Ishikawa (cell line): ENCODE results near the gene ADAMTS13.

Experiments
- CEBPB ChIP-seq: IDR thresholded peaks from 2 replicates; pipeline ENCODE4 v1.6.1; 2012
- CREB1 ChIP-seq: IDR thresholded peaks from 2 replicates; pipeline ENCODE4 v1.6.1; 2012; ENCODE audit warnings: low read depth
- EP300 ChIP-seq: IDR thresholded peaks from 2 replicates; pipeline ENCODE4 v1.6.1; 2012; ENCODE audit warnings: borderline replicate concordance
- FOXM1 ChIP-seq: IDR thresholded peaks from 2 replicates; pipeline ENCODE4 v1.6.1; 2012; ENCODE audit warnings: low read depth, borderline replicate concordance
- MAX ChIP-seq: IDR thresholded peaks from 2 replicates; pipeline ENCODE4 v1.6.1; 2012
- RAD21 ChIP-seq: IDR thresholded peaks from 2 replicates; pipeline ENCODE4 v1.6.1; 2012; ENCODE audit warnings: low read depth
- REST ChIP-seq: IDR thresholded peaks from 2 replicates; pipeline ENCODE4 v1.6.1; 2012; ENCODE audit warnings: low read depth, mild to moderate bottlenecking
- TAF1 ChIP-seq: IDR thresholded peaks from 2 replicates; pipeline ENCODE4 v1.6.1; 2012; ENCODE audit warnings: low read depth, mild to moderate bottlenecking
- TCF12 ChIP-seq: IDR thresholded peaks from 2 replicates; pipeline ENCODE4 v1.6.1; 2012; ENCODE audit warnings: low read depth
- TEAD4 ChIP-seq: IDR thresholded peaks from 2 replicates; pipeline ENCODE4 v1.6.1; 2012
- USF1 ChIP-seq: IDR thresholded peaks from 2 replicates; pipeline ENCODE4 v1.6.1; 2012
- YY1 ChIP-seq: IDR thresholded peaks from 2 replicates; pipeline ENCODE4 v1.6.1; 2012; ENCODE audit warnings: low read depth
- ZBTB7A ChIP-seq: IDR thresholded peaks from 2 replicates; pipeline ENCODE4 v1.6.1; 2012; ENCODE audit warnings: low read depth

- no peak for TF ChIP-seq RAD21
- no peak for TF ChIP-seq ZBTB7A
- no peak for TF ChIP-seq FOXM1
- TF ChIP-seq USF1 = no peak
- TF ChIP-seq REST = no peak
- no peak for TF ChIP-seq EP300
- TF ChIP-seq CEBPB = no peak
- TF ChIP-seq YY1 = no peak
- TF ChIP-seq CREB1 = no peak
- TF ChIP-seq MAX = no peak
- no peak for TF ChIP-seq TCF12
- no peak for TF ChIP-seq TAF1
- no peak for TF ChIP-seq TEAD4
Measured at GRCh38 chr9:133463234-133463863, 41.2 kb downstream of the ADAMTS13 start.
